Measurements from ENCODE around the gene RASA2. TPM values are rescaled to one million over a fixed set of nuclear protein-coding genes. Genes with fewer than 3 reads are reported as not detected.
A peak's percentile ranks its signal among the peaks of the same experiment; 100 is the strongest.

The RASA2 gene
- total and polyA plus RNA-seq, 2 experiments from 2014 or later: 16.6 to 28.6 TPM

GRCh38 chr3:141487521-141488252 lies 860 bp downstream of the RASA2 start:
- Histone ChIP-seq H3K27ac (ENCODE audit: low read depth) (peak overlapping the region; percentile 28), H3K4me2 (peak overlapping the region; percentile 72), H2AFZ (no peak overlapping the region; the same call in 1 of the 2 replicates), H3K4me3 (peak overlapping the region; percentile 63), H3K27me3 (ENCODE audit: insufficient read depth) (no peaks in the 10 kb centered on the region), H3K9me2 (ENCODE audit: insufficient read depth) (no peaks in the 10 kb centered on the region), H3K4me1 (ENCODE audit: insufficient read depth) (peaks cover 28% of the 10 kb centered on the region), H4K20me1 (replicated peaks; ENCODE audit: insufficient read depth) (peaks cover 12% of the 10 kb centered on the region; the same call in 1 of the 2 replicates), H3K79me2 (replicated peaks; ENCODE audit: insufficient read depth) (peaks cover 48% of the 10 kb centered on the region), H3K36me3 (ENCODE audit: insufficient read depth) (no peaks in the 10 kb centered on the region), H3F3A (replicated peaks; ENCODE audit: low read depth) (no peaks in the 10 kb centered on the region)
- peaks cover 2% of the 10 kb centered on the region for H3K27me3 Mint-ChIP-seq (ENCODE audit: insufficient read depth, low read depth, poor library complexity)
- TF ChIP-seq POLR2AphosphoS5 (IDR thresholded peaks at IDR 0.05; ENCODE audit: low read depth) (peak; percentile 41; the same call in 1 of the 2 replicates), EZH2 (IDR thresholded peaks at IDR 0.05; ENCODE audit: low read depth, unreplicated experiment) (no peak)
- H3K4me3 Mint-ChIP-seq: peak overlapping the region; percentile 92
- peak; percentile 82 for ATAC-seq
- no peaks in the 10 kb centered on the region; the same call in 2 of the 3 replicates for H3K36me3 Mint-ChIP-seq (ENCODE audit: low read depth)
- no peaks in the 10 kb centered on the region for H3K9me3 Mint-ChIP-seq
- peaks cover 48% of the 10 kb centered on the region for H3K4me1 Mint-ChIP-seq
- DNase-seq (ENCODE audit: low spot score): peak; percentile 85
- H3K27ac Mint-ChIP-seq: peak overlapping the region; percentile 37

- Mint-ChIP-seq H3K9me3 (no peaks in the 10 kb centered on the region), H3K4me1 (peaks cover 48% of the 10 kb centered on the region), H3K27ac (no peak overlapping the region), H3K4me3 (peak overlapping the region; percentile 54; the same call in 1 of the 3 replicates), H3K36me3 (ENCODE audit: low read depth) (no peaks in the 10 kb centered on the region; the same call in 2 of the 3 replicates), H3K27me3 (ENCODE audit: insufficient read depth, low read depth, poor library complexity) (peaks cover 2% of the 10 kb centered on the region)
- H3K27me3 ChIP-seq (ENCODE audit: insufficient read depth): no peaks in the 10 kb centered on the region
- no peak overlapping the region for H2AFZ ChIP-seq
- no peak overlapping the region for H3K27ac ChIP-seq (ENCODE audit: low read depth)
- peak overlapping the region; percentile 72; the same call in 1 of the 2 replicates for H3K4me2 ChIP-seq
- DNase-seq (ENCODE audit: low spot score) (no peak), ATAC-seq (no peak)
- H3K9me2 ChIP-seq (ENCODE audit: insufficient read depth): no peaks in the 10 kb centered on the region
- no peak for TF ChIP-seq CTCF (conservative IDR thresholded peaks at IDR 0.05; ENCODE audit: low read depth in 2 of 2)
- H4K20me1 ChIP-seq (replicated peaks; ENCODE audit: insufficient read depth): peaks cover 12% of the 10 kb centered on the region; the same call in 1 of the 2 replicates
- H3K36me3 ChIP-seq (ENCODE audit: insufficient read depth): no peaks in the 10 kb centered on the region
- H3K79me2 ChIP-seq (replicated peaks; ENCODE audit: insufficient read depth): peaks cover 63% of the 10 kb centered on the region
- no peak overlapping the region for H3K4me3 ChIP-seq
- H3F3A ChIP-seq (replicated peaks; ENCODE audit: low read depth): no peaks in the 10 kb centered on the region
- peaks cover 28% of the 10 kb centered on the region for H3K4me1 ChIP-seq (ENCODE audit: insufficient read depth)
Measured at GRCh38 chr3:141489203-141489602, 2.4 kb downstream of the RASA2 start.

GRCh38 chr3:141491081-141491480 lies 4.3 kb downstream of the RASA2 start:
- peaks cover 82% of the 10 kb centered on the region for H3K79me2 ChIP-seq (replicated peaks; ENCODE audit: insufficient read depth)
- DNase-seq (ENCODE audit: low spot score) (no peak), ATAC-seq (no peak)
- H3K27ac ChIP-seq (ENCODE audit: low read depth): no peak overlapping the region
- Mint-ChIP-seq H3K9me3 (no peaks in the 10 kb centered on the region), H3K27ac (no peak overlapping the region), H3K4me3 (no peak overlapping the region), H3K36me3 (ENCODE audit: low read depth) (no peaks in the 10 kb centered on the region; the same call in 2 of the 3 replicates), H3K4me1 (peaks cover 41% of the 10 kb centered on the region), H3K27me3 (ENCODE audit: insufficient read depth, low read depth, poor library complexity) (peaks cover 2% of the 10 kb centered on the region)
- no peak overlapping the region for H2AFZ ChIP-seq
- H3K9me2 ChIP-seq (ENCODE audit: insufficient read depth): no peaks in the 10 kb centered on the region
- no peaks in the 10 kb centered on the region for H3K27me3 ChIP-seq (ENCODE audit: insufficient read depth)
- no peaks in the 10 kb centered on the region for H3F3A ChIP-seq (replicated peaks; ENCODE audit: low read depth)
- H3K4me3 ChIP-seq: no peak overlapping the region
- no peak overlapping the region for H3K4me2 ChIP-seq
- H3K4me1 ChIP-seq (ENCODE audit: insufficient read depth): peaks cover 23% of the 10 kb centered on the region
- peaks cover 18% of the 10 kb centered on the region; the same call in 1 of the 2 replicates for H4K20me1 ChIP-seq (replicated peaks; ENCODE audit: insufficient read depth)
- H3K36me3 ChIP-seq (ENCODE audit: insufficient read depth): no peaks in the 10 kb centered on the region
- no peak for TF ChIP-seq REST (IDR thresholded peaks at IDR 0.05; ENCODE audit: unreplicated experiment)
- no peak for TF ChIP-seq EZH2 (IDR thresholded peaks at IDR 0.05; ENCODE audit: low read depth, unreplicated experiment)
- no peak for TF ChIP-seq NANOG (IDR thresholded peaks at IDR 0.05; ENCODE audit: borderline replicate concordance)
- TF ChIP-seq POLR2AphosphoS5 (IDR thresholded peaks at IDR 0.05; ENCODE audit: low read depth): no peak

Measured in GM23338 (cell line).